K562 (cell line): ENCODE measurements around the gene C1orf50. TPM values are rescaled to one million over a fixed set of nuclear protein-coding genes. Genes with fewer than 3 reads are reported as not detected.
A peak's percentile ranks its signal among the peaks of the same experiment; 100 is the strongest.

Experiments
- ATAC-seq: fragments of 200-7000 bp; cut with Tn5 transposase; 3 replicates; pipeline ENCODE4 v1.9.1; 2020; ENCODE audit warnings: moderate library complexity
- BruUV-seq: library from RNA; stranded (reverse); fragments of 400-500 nt; replicated peaks from 2 replicates; lab custom pipeline; 2021; lab: Mats Ljungman, UMichigan
- CTCF ChIA-PET: fragments of 300-600 bp; formaldehyde crosslinking; extraction: SDS; loops from one replicate; lab custom pipeline; 2021; ENCODE audit warnings: low intra/inter-chr PET ratio; lab: Yijun Ruan, JAX
- POLR2A ChIA-PET: fragments of 300-600, 350-650 bp; sonication (Branson Sonifier 250); formaldehyde crosslinking; extraction: SDS; loops from one replicate; lab custom pipeline; 2021; ENCODE audit warnings: antibody characterized with exemption, inconsistent platforms; lab: Yijun Ruan, JAX
- DNase-seq, 4 experiments: peaks; one replicate each; pipeline versions ENCODE4 v3.0.0 to v3.0.0-alpha.2; 2011 to 2018; ENCODE audit warnings: low spot score in 3 of 4, mixed read lengths in 3 of 4; ENCODE audit errors: extremely low read depth in 1 of 4
- FAIRE-seq: peaks from 2 replicates; lab custom pipeline; 2011; peaks lifted over from hg19 to GRCh38; lab: Jason Lieb, UNC
- H2AFZ ChIP-seq: 2 replicates; pipeline ENCODE4 v1.6.0; 2011; ENCODE audit warnings: low read depth, low read length, control low read depth, inconsistent platforms
- H3K27ac ChIP-seq: fragments of 200-600 bp; 3 replicates; pipeline ENCODE4 v1.8.0; 2011; ENCODE audit warnings: low read depth, mild to moderate bottlenecking, control low read depth, inconsistent platforms, low read length, moderate library complexity, mixed read lengths; ENCODE audit errors: extremely low read depth
- H3K27me3 ChIP-seq, 2 experiments: fragments of 300-600 bp in 1 of 2; 2 replicates in 1 of 2; 3 replicates in 1 of 2; pipeline versions ENCODE4 v1.6.0 to v1.8.0; 2011; ENCODE audit warnings: inconsistent platforms in 2 of 2, low read length in 2 of 2, mild to moderate bottlenecking in 1 of 2, mixed read lengths in 1 of 2, moderate library complexity in 1 of 2; ENCODE audit not compliant: control insufficient read depth in 2 of 2, insufficient read depth in 2 of 2
- H3K36me3 ChIP-seq: fragments of 300-600 bp; 3 replicates; pipeline ENCODE4 v1.8.0; 2011; ENCODE audit warnings: mild to moderate bottlenecking, low read length, inconsistent platforms; ENCODE audit not compliant: control insufficient read depth, insufficient read depth
- H3K4me1 ChIP-seq, 2 experiments: fragments of 200-600 bp in 1 of 2; replicated peaks in 1 of 2; 2 replicates in 1 of 2; 3 replicates in 1 of 2; pipeline versions ENCODE4 v1.5.1 to v1.8.0; 2011; ENCODE audit warnings: inconsistent platforms in 2 of 2, low read length in 2 of 2, mild to moderate bottlenecking in 1 of 2, mixed read lengths in 1 of 2, moderate library complexity in 1 of 2; ENCODE audit not compliant: control insufficient read depth in 2 of 2, insufficient read depth in 2 of 2
- H3K4me2 ChIP-seq: 2 replicates; pipeline ENCODE4 v1.6.1; 2011; ENCODE audit warnings: low read length, control low read depth, inconsistent platforms, mixed read lengths; ENCODE audit not compliant: insufficient read depth
- H3K4me3 ChIP-seq: fragments of 200-600 bp; sonication (generic), shearing (Covaris generic); 2 replicates; pipeline ENCODE4 v1.5.1; 2016; ENCODE audit warnings: control low read depth, inconsistent platforms
- H3K79me2 ChIP-seq: fragments of 200-600 bp; 3 replicates; pipeline ENCODE4 v1.8.0; 2011; ENCODE audit warnings: low read length, inconsistent platforms; ENCODE audit not compliant: control insufficient read depth, insufficient read depth
- H3K9ac ChIP-seq, 2 experiments: 2 replicates each; pipeline versions ENCODE4 v1.6.0 to v1.6.1; 2011; ENCODE audit warnings: low read depth in 2 of 2, low read length in 2 of 2, control low read depth in 1 of 2, inconsistent platforms in 1 of 2, mild to moderate bottlenecking in 1 of 2, mixed read lengths in 1 of 2; ENCODE audit not compliant: insufficient read depth in 1 of 2
- H3K9me1 ChIP-seq: one replicate; pipeline ENCODE4 v1.6.0; 2011; ENCODE audit warnings: inconsistent platforms, mild to moderate bottlenecking, low read length, moderate library complexity; ENCODE audit not compliant: control insufficient read depth, insufficient read depth
- H3K9me3 ChIP-seq: replicated peaks from 2 replicates; pipeline ENCODE4 v1.5.1; 2011; ENCODE audit warnings: low read depth, low read length, inconsistent platforms; ENCODE audit not compliant: control insufficient read depth, insufficient read depth
- H4K20me1 ChIP-seq: replicated peaks from 2 replicates; pipeline ENCODE4 v1.6.1; 2011; ENCODE audit warnings: low read length, inconsistent platforms, mixed read lengths; ENCODE audit not compliant: control insufficient read depth, insufficient read depth
- DACH1 ChIP-seq: fragments of 450-650 bp; IDR thresholded peaks from 2 replicates; pipeline ENCODE4 v1.6.1; 2018; ENCODE audit not compliant: partially characterized antibody
- ETV1 ChIP-seq: fragments of 450-650 bp; conservative IDR thresholded peaks from 2 replicates; pipeline ENCODE4 v1.6.1; 2016; ENCODE audit warnings: missing genetic modification characterization, control low read depth, low read depth, missing compliant biosample characterization
- MED1 ChIP-seq: sonication (generic); formaldehyde crosslinking; IDR thresholded peaks from 2 replicates; pipeline ENCODE4 v1.8.1; 2023; ENCODE audit warnings: missing genetic modification reagents, borderline replicate concordance
- NFE2L1 ChIP-seq: fragments of 450-650 bp; IDR thresholded peaks from 2 replicates; pipeline ENCODE4 v1.6.1; 2016; ENCODE audit warnings: missing genetic modification characterization, low read depth, mild to moderate bottlenecking, missing compliant biosample characterization, moderate library complexity, borderline replicate concordance
- SAFB ChIP-seq: fragments of 200-400 bp; formaldehyde crosslinking; IDR thresholded peaks from 2 replicates; pipeline ENCODE4 v1.6.1; 2017; ENCODE audit warnings: low read depth, low read length, borderline replicate concordance
- YY1 ChIP-seq, 3 experiments: IDR thresholded peaks; 2 replicates each; pipeline ENCODE4 v1.6.1; 2011; ENCODE audit warnings: low read length in 2 of 3, mild to moderate bottlenecking in 2 of 3, moderate library complexity in 2 of 3, borderline replicate concordance in 1 of 3, control low read depth in 1 of 3, low read depth in 1 of 3; ENCODE audit not compliant: insufficient read depth in 3 of 3, insufficient replicate concordance in 2 of 3, control insufficient read depth in 1 of 3, insufficient read length in 1 of 3; ENCODE audit errors: extremely low read depth in 1 of 3
- ZNF551 ChIP-seq: fragments of 250-450 bp; sonication (Bioruptor Pico); IDR thresholded peaks from 2 replicates; pipeline ENCODE4 v1.5.0; 2021; ENCODE audit warnings: mild to moderate bottlenecking, moderate library complexity
- WGBS: fragments of 100-300 bp; shearing (Covaris generic); methylation state at CpG from one replicate; pipeline ENCODE4 v1.1.6; 2016; ENCODE audit warnings: low coverage, mixed read lengths; ENCODE audit not compliant: insufficient coverage; ENCODE audit errors: missing lambda C conversion rate; 5-methylcytosine and 5-hydroxymethylcytosine counted together
- in situ Hi-C: fragments of 300-500 bp; cut with MboI; formaldehyde crosslinking; loops from 4 replicates; pipeline ENCODE4 v1.15.0; 2018; ENCODE audit warnings: inconsistent platforms, mixed read lengths
- intact Hi-C: fragments of 100-400 bp; cut with micrococcal nuclease; formaldehyde crosslinking; loops from 2 replicates; pipeline ENCODE4 v1.14.2; 2022
- polyA plus RNA-seq, 8 experiments: library from polyadenylated mRNA; depleted of rRNA in 4 of 8; stranded (reverse) in 5 of 8; unstranded in 3 of 8; fragments of >200 nt; fragmentation: Nextera tagmentation in 2 of 8; fragmentation: Illumina TruSeq in 1 of 8; extraction: Ambion mirVana in 2 of 8; extraction: Trizol in 1 of 8; gene quantifications; 2 replicates each; pipeline versions ENCODE4 v1.2.1 to v1.2.3, GENCODE V29; 2011 to 2014; ENCODE audit warnings: inconsistent platforms in 1 of 8, missing spikeins in 1 of 8
- total RNA-seq, 7 experiments: library from RNA; depleted of rRNA in 6 of 7; stranded (reverse); fragments of >200 nt in 6 of 7; fragmentation: Illumina TruSeq in 2 of 7; extraction: Trizol in 2 of 7; gene quantifications; 2 replicates each; pipeline versions ENCODE4 v1.2.1 to v1.2.3, GENCODE V29; 2011 to 2021; ENCODE audit warnings: low replicate concordance in 1 of 7
- TF ChIP-seq, protein P1 (sequence below), 3 experiments: IDR thresholded peaks in 2 of 3; conservative IDR thresholded peaks in 1 of 3; 2 replicates each; pipeline ENCODE4 v1.5.1; 2011 to 2012; ENCODE audit warnings: low read length in 3 of 3, mild to moderate bottlenecking in 3 of 3, control low read depth in 2 of 3, improper control_type of control experiment in 1 of 3, inconsistent platforms in 1 of 3, low read depth in 1 of 3, mixed read lengths in 1 of 3, moderate library complexity in 1 of 3; ENCODE audit not compliant: insufficient read depth in 2 of 3

C1orf50 gene
- total and polyA plus RNA-seq, 9 of the 15 experiments (the other 6 are each of a cell fraction or from before 2014, with no cell fraction given), result 0.55 to 13.9 (median 5.2) TPM

GRCh38 chr1:42756956-42757891 lies 9.8 kb upstream of the C1orf50 start:
- intact Hi-C loops (loop anchor here (2.0 kb wide), 1 partner anchor 178 kb away; no protein-coding TSS in a partner anchor), in situ Hi-C loops (no loop called here)
- ChIA-PET POLR2A (interaction anchor here (0.6 to 2.8 kb wide), 3 partner anchors 11 to 275 kb away, joined by 3 to 15 read pairs (median 5); partner anchors contain the start of genes C1orf50 and P3H1), CTCF (interaction anchor here (0.6 to 1.3 kb wide), 3 partner anchors 179 to 610 kb away, joined by 3 to 4 read pairs (median 4); no protein-coding TSS in a partner anchor)
- Histone ChIP-seq H3K4me1 (peaks cover 0 to 4% of the 10 kb centered on the region in 2 experiments; a peak in 3 of 5 replicates), H2AFZ (no peak overlapping the region), H3K9me3 (peaks cover 3% of the 10 kb centered on the region), H3K36me3 (peaks cover 82% of the 10 kb centered on the region), H3K4me2 (no peak overlapping the region), H3K9ac (peak overlapping the region in 1 of 2 experiments; percentile 29; a peak in 1 of 4 replicates), H3K27ac (peak overlapping the region; percentile 16; the same call in 2 of the 3 replicates), H4K20me1 (0 out of 2 replicates have a peak, but pooled peaks cover 4% of the 10 kb centered on the region), H3K4me3 (no peak overlapping the region), H3K9me1 (peaks cover 4% of the 10 kb centered on the region), H3K79me2 (no peaks in the 10 kb centered on the region; the same call in 2 of the 3 replicates), H3K27me3 (no peaks in the 10 kb centered on the region)
- DNase-seq, result peak; percentile 75 to 82 (median 78)
- 68% methylated on average over 17 of the region's 17 CpGs for WGBS
- FAIRE-seq, result peak; percentile 93
- peak; percentile 97 for ATAC-seq
- BruUV-seq, result no TSS peak
- TF ChIP-seq, protein P1, sequence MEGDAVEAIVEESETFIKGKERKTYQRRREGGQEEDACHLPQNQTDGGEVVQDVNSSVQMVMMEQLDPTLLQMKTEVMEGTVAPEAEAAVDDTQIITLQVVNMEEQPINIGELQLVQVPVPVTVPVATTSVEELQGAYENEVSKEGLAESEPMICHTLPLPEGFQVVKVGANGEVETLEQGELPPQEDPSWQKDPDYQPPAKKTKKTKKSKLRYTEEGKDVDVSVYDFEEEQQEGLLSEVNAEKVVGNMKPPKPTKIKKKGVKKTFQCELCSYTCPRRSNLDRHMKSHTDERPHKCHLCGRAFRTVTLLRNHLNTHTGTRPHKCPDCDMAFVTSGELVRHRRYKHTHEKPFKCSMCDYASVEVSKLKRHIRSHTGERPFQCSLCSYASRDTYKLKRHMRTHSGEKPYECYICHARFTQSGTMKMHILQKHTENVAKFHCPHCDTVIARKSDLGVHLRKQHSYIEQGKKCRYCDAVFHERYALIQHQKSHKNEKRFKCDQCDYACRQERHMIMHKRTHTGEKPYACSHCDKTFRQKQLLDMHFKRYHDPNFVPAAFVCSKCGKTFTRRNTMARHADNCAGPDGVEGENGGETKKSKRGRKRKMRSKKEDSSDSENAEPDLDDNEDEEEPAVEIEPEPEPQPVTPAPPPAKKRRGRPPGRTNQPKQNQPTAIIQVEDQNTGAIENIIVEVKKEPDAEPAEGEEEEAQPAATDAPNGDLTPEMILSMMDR (IDR thresholded peaks at IDR 0.05 in 2 of 3, conservative IDR thresholded peaks at IDR 0.05 in 1 of 3; ENCODE audit: insufficient read depth in 2 of 3, low read depth in 1 of 3, low read length in 3 of 3), result peak; percentile 79 to 84 (median 83)
- TF ChIP-seq ZNF551, result no peak
- TF ChIP-seq DACH1, result no peak
- TF ChIP-seq SAFB, result no peak
- no peak for TF ChIP-seq MED1 (CRISPR knock-in tag)
- TF ChIP-seq NFE2L1 (tag), result no peak
- peak in 1 of 3 experiments; percentile 17 for TF ChIP-seq YY1 (IDR thresholded peaks at IDR 0.05; ENCODE audit: borderline replicate concordance in 1 of 3, control insufficient read depth in 1 of 3, extremely low read depth in 1 of 3, insufficient read depth in 3 of 3, insufficient read length in 1 of 3, insufficient replicate concordance in 2 of 3, low read depth in 1 of 3, low read length in 2 of 3)
- peak; percentile 96 for TF ChIP-seq ETV1 (tag)
